Natural killer cell (primary cell): Measurements from ENCODE around the gene NEDD9. TPM values are rescaled to one million over a fixed set of nuclear protein-coding genes. Genes with fewer than 3 reads are reported as not detected.
A peak's percentile ranks its signal among the peaks of the same experiment; 100 is the strongest.

Experiments
- ATAC-seq, 3 donors: fragments of 150-1000 bp in 2 of 3; fragments of 200-7000 bp in 1 of 3; cut with Tn5 transposase; 1 replicate in 1 of 3; 2 replicates in 2 of 3; pipeline ENCODE4 v1.10.0; 2021; ENCODE audit warnings: mild to moderate bottlenecking in 2 of 3, moderate library complexity in 2 of 3
- DNase-seq, 2 donors: peaks; one replicate each; pipeline versions ENCODE4 v3.0.0 to v3.0.0-alpha.2; 2013 to 2021; ENCODE audit warnings: mixed read lengths in 1 of 2
- H3K27ac ChIP-seq: one replicate; pipeline ENCODE4 v1.5.1; 2013; ENCODE audit warnings: mild to moderate bottlenecking, low read length
- H3K27me3 ChIP-seq: one replicate; pipeline ENCODE4 v1.6.1; 2013; ENCODE audit warnings: low read length; ENCODE audit not compliant: control insufficient read depth, insufficient read depth
- H3K36me3 ChIP-seq: one replicate; pipeline ENCODE4 v1.6.1; 2013; ENCODE audit warnings: low read length; ENCODE audit not compliant: control insufficient read depth, insufficient read depth
- H3K4me1 ChIP-seq: one replicate; pipeline ENCODE4 v1.6.1; 2013; ENCODE audit warnings: low read length; ENCODE audit not compliant: control insufficient read depth, insufficient read depth
- H3K4me3 ChIP-seq: one replicate; pipeline ENCODE4 v1.5.1; 2013; ENCODE audit warnings: low read length
- H3K9me3 ChIP-seq: one replicate; pipeline ENCODE4 v1.6.1; 2013; ENCODE audit warnings: low read length; ENCODE audit not compliant: control insufficient read depth, insufficient read depth
- H3K27ac Mint-ChIP-seq, 2 donors: one replicate each; pipeline ENCODE4 v1.8.0; 2022; ENCODE audit warnings: mild to moderate bottlenecking in 2 of 2, mixed read lengths in 2 of 2, moderate library complexity in 1 of 2
- H3K27me3 Mint-ChIP-seq, 2 donors: one replicate each; pipeline ENCODE4 v1.8.0; 2022; ENCODE audit warnings: low read depth in 2 of 2, mixed read lengths in 2 of 2
- H3K36me3 Mint-ChIP-seq: one replicate; pipeline ENCODE4 v1.8.0; 2022; ENCODE audit warnings: mixed read lengths
- H3K4me1 Mint-ChIP-seq, 2 donors: one replicate each; pipeline ENCODE4 v1.8.0; 2022; ENCODE audit warnings: mixed read lengths in 2 of 2
- H3K4me3 Mint-ChIP-seq: one replicate; pipeline ENCODE4 v1.8.0; 2022; ENCODE audit warnings: mild to moderate bottlenecking, moderate library complexity, mixed read lengths
- H3K9me3 Mint-ChIP-seq, 2 donors: one replicate each; pipeline ENCODE4 v1.8.0; 2022; ENCODE audit warnings: mixed read lengths in 2 of 2
- WGBS: methylation state at CpG from one replicate; pipeline ENCODE4 v1.1.7; 2013; ENCODE audit warnings: missing lambda C conversion rate; ENCODE audit not compliant: insufficient coverage; 5-methylcytosine and 5-hydroxymethylcytosine counted together
- intact Hi-C: fragments of 100-400 bp; cut with micrococcal nuclease; formaldehyde crosslinking; loops from one replicate; pipeline ENCODE4 v1.14.2; 2022
- total RNA-seq, 4 donors: library from RNA; stranded (reverse); fragments of 120-200 nt in 1 of 4; gene quantifications; one replicate each; pipeline versions ENCODE4 v1.2.3 to v1.2.4, GENCODE V29; 2013 to 2022
- TF ChIP-seq, protein P1 (sequence below): fragments of 200-600 bp; IDR thresholded peaks from one replicate; pipeline ENCODE4 v1.8.0; 2022; ENCODE audit warnings: antibody characterized with exemption

NEDD9 gene
- total RNA-seq, 3 donors from 2014 or later (not counting 1 experiment from before 2014, with no cell fraction given), result 106 to 110 (median 107) TPM

GRCh38 chr6:11260249-11261038 is 28.0 kb upstream of the NEDD9 start:
- Histone ChIP-seq H3K27me3 (no peaks in the 10 kb centered on the region), H3K36me3 (no peaks in the 10 kb centered on the region), H3K4me3 (no peak overlapping the region), H3K9me3 (no peaks in the 10 kb centered on the region), H3K27ac (peak overlapping the region; percentile 64), H3K4me1 (peaks cover 60% of the 10 kb centered on the region)
- Mint-ChIP-seq H3K4me3 (peak overlapping the region; percentile 61), H3K27me3 (no peaks in the 10 kb centered on the region), H3K27ac (peak overlapping the region; percentile 85 to 93), H3K36me3 (no peaks in the 10 kb centered on the region), H3K4me1 (peaks cover 90 to 93% of the 10 kb centered on the region in 2 donors), H3K9me3 (no peaks in the 10 kb centered on the region)
- DNase-seq (peak in 1 of 2 donors; percentile 28), ATAC-seq (peak; percentile 60 to 80 (median 67))
- WGBS, result 56% methylated on average over 3 of the region's 4 CpGs
- intact Hi-C loops, result loop anchor here (1.0 to 2.0 kb wide), 2 partner anchors 28 to 104 kb away; partner anchors contain the start of gene NEDD9
- TF ChIP-seq, protein P1, sequence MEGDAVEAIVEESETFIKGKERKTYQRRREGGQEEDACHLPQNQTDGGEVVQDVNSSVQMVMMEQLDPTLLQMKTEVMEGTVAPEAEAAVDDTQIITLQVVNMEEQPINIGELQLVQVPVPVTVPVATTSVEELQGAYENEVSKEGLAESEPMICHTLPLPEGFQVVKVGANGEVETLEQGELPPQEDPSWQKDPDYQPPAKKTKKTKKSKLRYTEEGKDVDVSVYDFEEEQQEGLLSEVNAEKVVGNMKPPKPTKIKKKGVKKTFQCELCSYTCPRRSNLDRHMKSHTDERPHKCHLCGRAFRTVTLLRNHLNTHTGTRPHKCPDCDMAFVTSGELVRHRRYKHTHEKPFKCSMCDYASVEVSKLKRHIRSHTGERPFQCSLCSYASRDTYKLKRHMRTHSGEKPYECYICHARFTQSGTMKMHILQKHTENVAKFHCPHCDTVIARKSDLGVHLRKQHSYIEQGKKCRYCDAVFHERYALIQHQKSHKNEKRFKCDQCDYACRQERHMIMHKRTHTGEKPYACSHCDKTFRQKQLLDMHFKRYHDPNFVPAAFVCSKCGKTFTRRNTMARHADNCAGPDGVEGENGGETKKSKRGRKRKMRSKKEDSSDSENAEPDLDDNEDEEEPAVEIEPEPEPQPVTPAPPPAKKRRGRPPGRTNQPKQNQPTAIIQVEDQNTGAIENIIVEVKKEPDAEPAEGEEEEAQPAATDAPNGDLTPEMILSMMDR, result no peak

DNA sequence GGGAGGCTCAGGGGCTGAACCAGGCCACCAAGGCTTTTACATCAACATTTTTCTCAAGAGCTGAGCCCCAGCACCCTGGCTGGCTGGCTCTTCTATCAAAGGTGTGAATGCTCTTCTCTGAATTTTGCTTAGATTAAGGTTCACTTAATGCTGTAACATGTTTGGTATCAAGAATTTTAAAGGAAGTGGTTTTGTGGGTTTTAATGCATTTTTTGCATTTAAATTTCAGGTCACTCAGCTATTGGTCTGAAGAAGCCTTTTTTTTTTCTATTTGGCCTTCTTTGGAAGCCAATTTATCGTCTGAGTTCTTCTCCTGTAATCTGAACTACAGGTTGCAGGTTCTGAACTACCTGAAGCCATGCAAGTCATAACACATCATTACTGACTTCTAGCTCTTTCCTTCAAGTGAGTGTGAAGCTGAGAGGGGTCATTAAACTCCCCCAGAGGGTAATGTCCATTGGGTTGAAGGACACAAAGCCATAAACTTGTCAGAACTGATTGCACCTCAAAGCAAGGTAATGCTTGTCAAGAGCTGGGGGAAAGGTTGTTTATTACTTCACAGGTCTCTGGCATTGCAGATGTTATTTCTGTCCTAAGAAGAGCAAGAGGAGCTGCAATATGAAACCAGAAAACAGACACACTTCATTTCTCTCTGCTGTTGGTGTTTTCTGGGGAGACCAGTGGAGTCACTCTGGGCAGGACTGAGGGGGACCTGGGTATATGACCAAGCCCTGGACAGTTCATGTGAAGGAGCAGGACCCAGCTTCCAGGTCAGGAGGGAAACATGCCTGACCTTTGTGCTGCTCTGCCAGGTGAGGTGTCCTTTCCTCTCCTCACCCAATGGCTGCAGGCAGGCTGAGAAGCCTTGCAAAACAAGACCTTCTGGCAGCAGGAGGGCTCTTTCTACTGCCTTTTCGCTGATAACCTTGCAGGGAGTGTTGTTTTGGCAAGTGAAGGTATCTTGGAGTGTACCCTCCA is 26.1 kb upstream of the NEDD9 start:
- no peaks in the 10 kb centered on the region for H3K36me3 Mint-ChIP-seq
- Histone ChIP-seq H3K9me3 (no peaks in the 10 kb centered on the region), H3K36me3 (no peaks in the 10 kb centered on the region), H3K4me3 (no peak overlapping the region), H3K27me3 (no peaks in the 10 kb centered on the region), H3K4me1 (peaks cover 56% of the 10 kb centered on the region), H3K27ac (peak overlapping the region; percentile 74)
- H3K4me1 Mint-ChIP-seq, result peaks cover 87 to 92% of the 10 kb centered on the region in 2 donors
- H3K4me3 Mint-ChIP-seq, result peak overlapping the region; percentile 69
- intact Hi-C loops, result loop anchor here (1.0 to 5.0 kb wide), 2 partner anchors 34 kb away; no protein-coding TSS in a partner anchor
- WGBS, result 44% methylated on average over 2 of the region's 2 CpGs
- H3K27me3 Mint-ChIP-seq, result no peaks in the 10 kb centered on the region
- TF ChIP-seq, protein P1, result no peak
- DNase-seq (peak; percentile 40 to 68), ATAC-seq (peak; percentile 71 to 87 (median 85))
- H3K27ac Mint-ChIP-seq, result peak overlapping the region; percentile 85 to 93
- no peaks in the 10 kb centered on the region for H3K9me3 Mint-ChIP-seq

DNA sequence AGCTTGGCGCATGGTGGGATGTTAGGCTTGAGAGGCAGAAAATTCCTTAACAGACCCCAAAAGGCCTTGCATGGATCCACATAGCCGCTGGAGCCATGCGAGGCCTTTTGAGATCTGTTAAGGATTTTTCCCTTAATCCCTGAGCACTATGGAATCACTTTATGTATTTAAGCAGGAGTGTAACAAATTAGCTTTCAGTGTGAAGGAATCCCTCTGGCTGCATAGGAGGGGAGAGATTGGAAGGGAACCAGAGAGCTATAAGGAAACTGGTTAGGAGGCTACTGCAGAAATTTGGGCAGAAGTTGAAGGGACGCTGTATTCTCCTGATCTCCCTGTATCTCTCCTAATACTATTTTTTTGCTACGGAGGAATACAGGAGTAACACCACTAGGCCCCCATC is 23.1 kb upstream of the NEDD9 start:
- Histone ChIP-seq H3K36me3 (peaks cover 13% of the 10 kb centered on the region), H3K9me3 (no peaks in the 10 kb centered on the region), H3K4me3 (no peak overlapping the region), H3K27ac (no peak overlapping the region), H3K4me1 (peaks cover 49% of the 10 kb centered on the region), H3K27me3 (no peaks in the 10 kb centered on the region)
- no peak for ATAC-seq
- 99% methylated on average over 5 of the region's 5 CpGs for WGBS
- peaks cover 5% of the 10 kb centered on the region for H3K36me3 Mint-ChIP-seq
- DNase-seq, result no peak
- no peaks in the 10 kb centered on the region for H3K27me3 Mint-ChIP-seq
- TF ChIP-seq, protein P1, result no peak
- intact Hi-C loops, result loop anchor here (5.0 kb wide), 1 partner anchor 37 kb away; no protein-coding TSS in a partner anchor
- H3K4me3 Mint-ChIP-seq, result no peak overlapping the region
- peaks cover 73 to 76% of the 10 kb centered on the region in 2 donors for H3K4me1 Mint-ChIP-seq
- H3K27ac Mint-ChIP-seq, result peak overlapping the region; percentile 62 to 85
- no peaks in the 10 kb centered on the region for H3K9me3 Mint-ChIP-seq
